Mucosa of stomach (tissue), 1 donor: ENCODE data around the gene TRIM29.
A peak's percentile ranks its signal among the peaks of the same experiment; 100 is the strongest.

ENCODE experiments used
- H3K27me3 ChIP-seq: one replicate; pipeline ENCODE4 v1.7.0; 2013; ENCODE audit warnings: mild to moderate bottlenecking, low read length; ENCODE audit not compliant: control insufficient read depth, insufficient read depth
- H3K36me3 ChIP-seq: one replicate; pipeline ENCODE4 v1.7.0; 2013; ENCODE audit warnings: low read length; ENCODE audit not compliant: control insufficient read depth, insufficient read depth
- H3K4me1 ChIP-seq: one replicate; pipeline ENCODE4 v1.7.0; 2013; ENCODE audit warnings: mild to moderate bottlenecking, low read length; ENCODE audit not compliant: control insufficient read depth, insufficient read depth
- H3K4me3 ChIP-seq: one replicate; pipeline ENCODE4 v1.7.0; 2013; ENCODE audit warnings: low read length
- H3K9ac ChIP-seq: one replicate; pipeline ENCODE4 v1.7.0; 2013; ENCODE audit warnings: mild to moderate bottlenecking, low read length, moderate library complexity
- H3K9me3 ChIP-seq: one replicate; pipeline ENCODE4 v1.7.0; 2013; ENCODE audit warnings: mild to moderate bottlenecking, low read length, moderate library complexity; ENCODE audit not compliant: control insufficient read depth
- donor health status: Pancreatic carcinoma.

The TRIM29 gene

GRCh38 chr11:120168960-120169681 lies 31.2 kb upstream of the TRIM29 start:
- Histone ChIP-seq H3K4me1 (peaks cover 22% of the 10 kb centered on the region), H3K4me3 (peak overlapping the region; percentile 48), H3K27me3 (peaks cover 73% of the 10 kb centered on the region), H3K9ac (peak overlapping the region; percentile 61), H3K9me3 (no peaks in the 10 kb centered on the region), H3K36me3 (no peaks in the 10 kb centered on the region)

GRCh38 chr11:120168108-120168959 lies 30.4 kb upstream of the TRIM29 start:
- Histone ChIP-seq H3K36me3 (no peaks in the 10 kb centered on the region), H3K4me3 (peak overlapping the region; percentile 48), H3K9ac (peak overlapping the region; percentile 61), H3K9me3 (no peaks in the 10 kb centered on the region), H3K4me1 (peaks cover 22% of the 10 kb centered on the region), H3K27me3 (peaks cover 69% of the 10 kb centered on the region)

- Histone ChIP-seq H3K4me3 (no peak overlapping the region), H3K27me3 (peaks cover 62% of the 10 kb centered on the region), H3K9me3 (no peaks in the 10 kb centered on the region), H3K36me3 (no peaks in the 10 kb centered on the region), H3K4me1 (peaks cover 22% of the 10 kb centered on the region), H3K9ac (no peak overlapping the region)
Observed at GRCh38 chr11:120167659-120168058, 29.7 kb upstream of the TRIM29 start.

- Histone ChIP-seq H3K9me3 (no peaks in the 10 kb centered on the region), H3K4me1 (no peaks in the 10 kb centered on the region), H3K4me3 (no peak overlapping the region), H3K9ac (no peak overlapping the region), H3K27me3 (peaks cover 7% of the 10 kb centered on the region), H3K36me3 (no peaks in the 10 kb centered on the region)
Observed at GRCh38 chr11:120160436-120160835, 22.5 kb upstream of the TRIM29 start.

- H3K9ac ChIP-seq: no peak overlapping the region
- no peaks in the 10 kb centered on the region for H3K9me3 ChIP-seq
- no peaks in the 10 kb centered on the region for H3K27me3 ChIP-seq
- no peaks in the 10 kb centered on the region for H3K36me3 ChIP-seq
- H3K4me3 ChIP-seq: no peak overlapping the region
- H3K4me1 ChIP-seq: no peaks in the 10 kb centered on the region
Observed at GRCh38 chr11:120153221-120153620, 15.3 kb upstream of the TRIM29 start.

- H3K4me3 ChIP-seq: no peak overlapping the region
- no peak overlapping the region for H3K9ac ChIP-seq
- no peaks in the 10 kb centered on the region for H3K9me3 ChIP-seq
- peaks cover 12% of the 10 kb centered on the region for H3K27me3 ChIP-seq
- no peaks in the 10 kb centered on the region for H3K4me1 ChIP-seq
- no peaks in the 10 kb centered on the region for H3K36me3 ChIP-seq
Observed at GRCh38 chr11:120151536-120151935, 13.6 kb upstream of the TRIM29 start.

- peaks cover 28% of the 10 kb centered on the region for H3K27me3 ChIP-seq
Observed at GRCh38 chr11:120149246-120149645, 11.3 kb upstream of the TRIM29 start.

GRCh38 chr11:120147950-120148270 lies 10.0 kb upstream of the TRIM29 start:
- no peaks in the 10 kb centered on the region for H3K36me3 ChIP-seq
- no peak overlapping the region for H3K9ac ChIP-seq
- peaks cover 35% of the 10 kb centered on the region for H3K27me3 ChIP-seq
- H3K4me3 ChIP-seq: no peak overlapping the region
- H3K9me3 ChIP-seq: no peaks in the 10 kb centered on the region
- H3K4me1 ChIP-seq: no peaks in the 10 kb centered on the region

More at GRCh38 chr11:120149246-120149645, 11.3 kb upstream of the TRIM29 start:
- Histone ChIP-seq H3K9me3 (no peaks in the 10 kb centered on the region), H3K4me3 (no peak overlapping the region), H3K4me1 (no peaks in the 10 kb centered on the region), H3K9ac (no peak overlapping the region), H3K36me3 (no peaks in the 10 kb centered on the region)

GRCh38 chr11:120147094-120147949 lies 9.4 kb upstream of the TRIM29 start:
- Histone ChIP-seq H3K4me3 (no peak overlapping the region), H3K27me3 (peaks cover 35% of the 10 kb centered on the region)

GRCh38 chr11:120146413-120147093 lies 8.6 kb upstream of the TRIM29 start:
- no peaks in the 10 kb centered on the region for H3K9me3 ChIP-seq
- H3K4me1 ChIP-seq: no peaks in the 10 kb centered on the region
- H3K36me3 ChIP-seq: no peaks in the 10 kb centered on the region
- peaks cover 35% of the 10 kb centered on the region for H3K27me3 ChIP-seq
- H3K9ac ChIP-seq: no peak overlapping the region
- no peak overlapping the region for H3K4me3 ChIP-seq

More at GRCh38 chr11:120147094-120147949, 9.4 kb upstream of the TRIM29 start:
- Histone ChIP-seq H3K4me1 (no peaks in the 10 kb centered on the region), H3K36me3 (no peaks in the 10 kb centered on the region), H3K9ac (no peak overlapping the region), H3K9me3 (no peaks in the 10 kb centered on the region)

GRCh38 chr11:120144501-120144900 lies 6.6 kb upstream of the TRIM29 start:
- no peaks in the 10 kb centered on the region for H3K36me3 ChIP-seq
- no peaks in the 10 kb centered on the region for H3K9me3 ChIP-seq
- peaks cover 35% of the 10 kb centered on the region for H3K27me3 ChIP-seq
- H3K9ac ChIP-seq: no peak overlapping the region
- peaks cover 5% of the 10 kb centered on the region for H3K4me1 ChIP-seq
- H3K4me3 ChIP-seq: no peak overlapping the region
